ENCODE data around the gene SLCO3A1.

SLCO3A1 gene

GRCh38 chr15:91924183-91924582, 70.7 kb downstream of the SLCO3A1 start:
- DNase-seq: no peak
- no peaks in the 10 kb centered on the region for H3K79me2 ChIP-seq (ENCODE audit: insufficient read depth, low read length)
- TF ChIP-seq, protein P1, sequence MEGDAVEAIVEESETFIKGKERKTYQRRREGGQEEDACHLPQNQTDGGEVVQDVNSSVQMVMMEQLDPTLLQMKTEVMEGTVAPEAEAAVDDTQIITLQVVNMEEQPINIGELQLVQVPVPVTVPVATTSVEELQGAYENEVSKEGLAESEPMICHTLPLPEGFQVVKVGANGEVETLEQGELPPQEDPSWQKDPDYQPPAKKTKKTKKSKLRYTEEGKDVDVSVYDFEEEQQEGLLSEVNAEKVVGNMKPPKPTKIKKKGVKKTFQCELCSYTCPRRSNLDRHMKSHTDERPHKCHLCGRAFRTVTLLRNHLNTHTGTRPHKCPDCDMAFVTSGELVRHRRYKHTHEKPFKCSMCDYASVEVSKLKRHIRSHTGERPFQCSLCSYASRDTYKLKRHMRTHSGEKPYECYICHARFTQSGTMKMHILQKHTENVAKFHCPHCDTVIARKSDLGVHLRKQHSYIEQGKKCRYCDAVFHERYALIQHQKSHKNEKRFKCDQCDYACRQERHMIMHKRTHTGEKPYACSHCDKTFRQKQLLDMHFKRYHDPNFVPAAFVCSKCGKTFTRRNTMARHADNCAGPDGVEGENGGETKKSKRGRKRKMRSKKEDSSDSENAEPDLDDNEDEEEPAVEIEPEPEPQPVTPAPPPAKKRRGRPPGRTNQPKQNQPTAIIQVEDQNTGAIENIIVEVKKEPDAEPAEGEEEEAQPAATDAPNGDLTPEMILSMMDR (IDR thresholded peaks at IDR 0.05; ENCODE audit: borderline replicate concordance, extremely low read depth, low read length, poor library complexity, severe bottlenecking): no peak
- TF ChIP-seq EZH2 (IDR thresholded peaks at IDR 0.05; ENCODE audit: borderline replicate concordance, low read depth, low read length, severe bottlenecking): no peak

GRCh38 chr15:91924837-91925495, 71.5 kb downstream of the SLCO3A1 start:
- no peak overlapping the region for H3K9ac ChIP-seq (ENCODE audit: low read depth, low read length)
- H4K20me1 ChIP-seq (ENCODE audit: insufficient read depth, low read length): no peaks in the 10 kb centered on the region
- H3K4me2 ChIP-seq (ENCODE audit: insufficient read depth, low read length): no peak overlapping the region
- no peaks in the 10 kb centered on the region for H3K9me3 ChIP-seq (ENCODE audit: insufficient read depth, low read length, severe bottlenecking)
- H3K79me2 ChIP-seq (ENCODE audit: insufficient read depth, low read length): no peaks in the 10 kb centered on the region
- H3K4me3 ChIP-seq (ENCODE audit: low read depth in 1 of 2, low read length in 2 of 2): no peak overlapping the region
- no peaks in the 10 kb centered on the region for H3K36me3 ChIP-seq (ENCODE audit: insufficient read depth, low read length)
- TF ChIP-seq EZH2 (IDR thresholded peaks at IDR 0.05; ENCODE audit: borderline replicate concordance, low read depth, low read length, severe bottlenecking): no peak
- TF ChIP-seq, protein P1 (IDR thresholded peaks at IDR 0.05; ENCODE audit: borderline replicate concordance, extremely low read depth, low read length, poor library complexity, severe bottlenecking): no peak
- H3K27ac ChIP-seq (ENCODE audit: low read length): no peak overlapping the region
- ATAC-seq (ENCODE audit: insufficient read depth, low read depth) (no peak), DNase-seq (no peak)
- peaks cover 9% of the 10 kb centered on the region for H3K27me3 ChIP-seq (ENCODE audit: insufficient read depth, low read length, poor library complexity)
- no peak overlapping the region for H2AFZ ChIP-seq (ENCODE audit: low read depth, low read length)
- H3K4me1 ChIP-seq (ENCODE audit: insufficient read depth, low read length): no peaks in the 10 kb centered on the region

More at GRCh38 chr15:91924183-91924582, 70.7 kb downstream of the SLCO3A1 start:
- H3K9me3 ChIP-seq (ENCODE audit: insufficient read depth, low read length, severe bottlenecking): no peaks in the 10 kb centered on the region
- no peak overlapping the region for H3K9ac ChIP-seq (ENCODE audit: low read depth, low read length)
- H4K20me1 ChIP-seq (ENCODE audit: insufficient read depth, low read length): no peaks in the 10 kb centered on the region
- H2AFZ ChIP-seq (ENCODE audit: low read depth, low read length): no peak overlapping the region
- H3K4me2 ChIP-seq (ENCODE audit: insufficient read depth, low read length): no peak overlapping the region
- no peaks in the 10 kb centered on the region for H3K4me1 ChIP-seq (ENCODE audit: insufficient read depth, low read length)
- H3K4me3 ChIP-seq (ENCODE audit: low read depth in 1 of 2, low read length in 2 of 2): no peak overlapping the region
- ATAC-seq (ENCODE audit: insufficient read depth, low read depth): no peak
- no peaks in the 10 kb centered on the region for H3K36me3 ChIP-seq (ENCODE audit: insufficient read depth, low read length)
- H3K27me3 ChIP-seq (ENCODE audit: insufficient read depth, low read length, poor library complexity): peaks cover 9% of the 10 kb centered on the region
- no peak overlapping the region for H3K27ac ChIP-seq (ENCODE audit: low read length)

GRCh38 chr15:91925794-91926193, 72.3 kb downstream of the SLCO3A1 start:
- Histone ChIP-seq H3K9ac (ENCODE audit: low read depth, low read length) (no peak overlapping the region), H4K20me1 (ENCODE audit: insufficient read depth, low read length) (no peaks in the 10 kb centered on the region), H3K27ac (ENCODE audit: low read length) (no peak overlapping the region), H3K4me1 (ENCODE audit: insufficient read depth, low read length) (no peaks in the 10 kb centered on the region), H3K36me3 (ENCODE audit: insufficient read depth, low read length) (no peaks in the 10 kb centered on the region), H3K9me3 (ENCODE audit: insufficient read depth, low read length, severe bottlenecking) (no peaks in the 10 kb centered on the region), H3K4me2 (ENCODE audit: insufficient read depth, low read length) (no peak overlapping the region), H2AFZ (ENCODE audit: low read depth, low read length) (no peak overlapping the region), H3K79me2 (ENCODE audit: insufficient read depth, low read length) (no peaks in the 10 kb centered on the region), H3K4me3 (ENCODE audit: low read depth in 1 of 2, low read length in 2 of 2) (no peak overlapping the region), H3K27me3 (ENCODE audit: insufficient read depth, low read length, poor library complexity) (peaks cover 6% of the 10 kb centered on the region)
- TF ChIP-seq EZH2 (IDR thresholded peaks at IDR 0.05; ENCODE audit: borderline replicate concordance, low read depth, low read length, severe bottlenecking): no peak
- TF ChIP-seq, protein P1 (IDR thresholded peaks at IDR 0.05; ENCODE audit: borderline replicate concordance, extremely low read depth, low read length, poor library complexity, severe bottlenecking): no peak
- DNase-seq (no peak), ATAC-seq (ENCODE audit: insufficient read depth, low read depth) (no peak)
